Mesendoderm (in vitro differentiated cells): ENCODE measurements around the gene HPD.

Source experiments
- DNase-seq: peaks from one replicate; pipeline ENCODE4 v3.0.0; 2013
- H2AK5ac ChIP-seq: 2 replicates; pipeline ENCODE4 v1.6.1; 2013; ENCODE audit warnings: low read length, inconsistent platforms
- H2BK120ac ChIP-seq: 2 replicates; pipeline ENCODE4 v1.6.1; 2013; ENCODE audit warnings: low read depth, mild to moderate bottlenecking, low read length, moderate library complexity, mixed read lengths
- H2BK15ac ChIP-seq: replicated peaks from 2 replicates; pipeline ENCODE4 v1.6.1; 2013; ENCODE audit warnings: low read depth, mild to moderate bottlenecking, moderate library complexity
- H2BK5ac ChIP-seq: 2 replicates; pipeline ENCODE4 v1.6.1; 2013; ENCODE audit warnings: low read length, inconsistent platforms
- H3K18ac ChIP-seq: 2 replicates; pipeline ENCODE4 v1.6.1; 2013; ENCODE audit warnings: mild to moderate bottlenecking, low read length, mixed read lengths
- H3K23ac ChIP-seq: one replicate; pipeline ENCODE4 v1.6.1; 2013; ENCODE audit warnings: low read length
- H3K27ac ChIP-seq: 2 replicates; pipeline ENCODE4 v1.5.1; 2013; ENCODE audit warnings: low read depth, mild to moderate bottlenecking, inconsistent platforms, low read length, moderate library complexity
- H3K27me3 ChIP-seq: 2 replicates; pipeline ENCODE4 v1.6.1; 2013; ENCODE audit warnings: low read length, control low read depth, mild to moderate bottlenecking, inconsistent platforms; ENCODE audit not compliant: insufficient read depth, poor library complexity
- H3K36me3 ChIP-seq: 2 replicates; pipeline ENCODE4 v1.6.1; 2013; ENCODE audit warnings: low read length, inconsistent platforms; ENCODE audit not compliant: control insufficient read depth, insufficient read depth
- H3K4ac ChIP-seq: one replicate; pipeline ENCODE4 v1.6.1; 2013; ENCODE audit warnings: low read depth, mild to moderate bottlenecking, low read length, moderate library complexity
- H3K4me1 ChIP-seq: 2 replicates; pipeline ENCODE4 v1.6.1; 2013; ENCODE audit warnings: low read depth, low read length, inconsistent platforms; ENCODE audit not compliant: control insufficient read depth
- H3K4me2 ChIP-seq: 2 replicates; pipeline ENCODE4 v1.6.1; 2013; ENCODE audit warnings: low read length
- H3K4me3 ChIP-seq: 2 replicates; pipeline ENCODE4 v1.5.1; 2013; ENCODE audit warnings: mild to moderate bottlenecking, low read length
- H3K56ac ChIP-seq: one replicate; pipeline ENCODE4 v1.6.1; 2013; ENCODE audit warnings: low read length
- H3K79me1 ChIP-seq: 2 replicates; pipeline ENCODE4 v1.6.1; 2013; ENCODE audit warnings: low read length, inconsistent platforms
- H3K79me2 ChIP-seq: 2 replicates; pipeline ENCODE4 v1.6.1; 2013; ENCODE audit warnings: mild to moderate bottlenecking, low read length; ENCODE audit not compliant: control insufficient read depth, insufficient read depth
- H3K9ac ChIP-seq: 2 replicates; pipeline ENCODE4 v1.6.1; 2013; ENCODE audit warnings: low read length, inconsistent platforms
- H4K5ac ChIP-seq: one replicate; pipeline ENCODE4 v1.6.1; 2013; ENCODE audit warnings: low read length
- H4K8ac ChIP-seq: one replicate; pipeline ENCODE4 v1.6.1; 2013; ENCODE audit warnings: low read depth, mild to moderate bottlenecking, control low read depth, low read length, moderate library complexity
- WGBS: extraction: QIAGEN DNeasy Blood & Tissue Kit; methylation state at CpG from one replicate; pipeline ENCODE4 v1.1.7; 2013; ENCODE audit warnings: low lambda C conversion rate, missing lambda C conversion rate; ENCODE audit not compliant: insufficient coverage; ENCODE audit errors: extremely low coverage; 5-methylcytosine and 5-hydroxymethylcytosine counted together

The HPD gene

GRCh38 chr12:121795034-121795968 is 63.4 kb downstream of the HPD start:
- Histone ChIP-seq H3K4me2 (peak overlapping the region; percentile 1), H4K8ac (no peak overlapping the region), H2BK120ac (no peak overlapping the region), H2BK5ac (no peak overlapping the region), H3K27me3 (no peaks in the 10 kb centered on the region), H3K4me1 (peaks cover 19% of the 10 kb centered on the region), H4K5ac (no peak overlapping the region), H3K56ac (peak overlapping the region; percentile 76), H3K27ac (no peak overlapping the region), H3K36me3 (no peaks in the 10 kb centered on the region), H3K9ac (peak overlapping the region; percentile 66), H3K79me2 (peaks cover 23% of the 10 kb centered on the region), H2BK15ac (no peak overlapping the region), H3K4ac (no peak overlapping the region), H3K18ac (no peak overlapping the region), H3K79me1 (peaks cover 7% of the 10 kb centered on the region), H3K23ac (no peak overlapping the region), H3K4me3 (no peak overlapping the region), H2AK5ac (no peak overlapping the region)
- WGBS: no CpG with 5 or more reads among the region's 15 CpGs
- peak; percentile 86 for DNase-seq

DNA sequence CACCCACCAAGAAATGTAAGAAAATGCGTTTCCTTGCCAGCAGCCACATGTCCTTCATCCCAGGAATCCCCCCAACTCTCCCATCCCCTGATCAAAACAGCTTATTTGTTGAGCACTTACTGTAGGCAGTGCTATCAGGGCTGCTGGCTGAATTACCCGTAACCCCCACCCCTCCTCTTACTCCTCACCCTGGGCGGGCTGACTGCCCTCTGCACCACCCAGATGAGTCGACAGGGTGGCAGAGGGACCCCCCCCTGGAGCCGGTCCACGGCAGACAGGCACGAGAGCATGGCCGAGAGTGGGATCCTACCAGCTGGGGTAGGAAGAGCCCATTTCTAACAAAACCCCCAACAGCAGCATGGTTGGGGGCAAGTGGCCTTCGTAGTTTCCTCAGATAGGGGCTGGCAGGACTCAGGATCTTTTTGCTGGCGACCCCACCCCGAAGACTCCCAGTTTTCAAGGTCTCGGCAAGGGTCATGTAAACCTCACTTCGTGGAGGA is 64.1 kb downstream of the HPD start:
- H4K8ac ChIP-seq: no peak overlapping the region
- no peak overlapping the region for H2AK5ac ChIP-seq
- peaks cover 19% of the 10 kb centered on the region for H3K4me1 ChIP-seq
- peak overlapping the region; percentile 61 for H3K4ac ChIP-seq
- no peak overlapping the region for H2BK15ac ChIP-seq
- WGBS: no CpG with 5 or more reads among the region's 13 CpGs
- H3K56ac ChIP-seq: peak overlapping the region; percentile 76
- no peak for DNase-seq
- H2BK5ac ChIP-seq: peak overlapping the region; percentile 21
- no peak overlapping the region for H2BK120ac ChIP-seq
- no peak overlapping the region for H3K23ac ChIP-seq
- H3K27ac ChIP-seq: peak overlapping the region; percentile 13
- H3K18ac ChIP-seq: no peak overlapping the region
- no peaks in the 10 kb centered on the region for H3K27me3 ChIP-seq
- peak overlapping the region; percentile 66 for H3K9ac ChIP-seq
- no peak overlapping the region for H4K5ac ChIP-seq
- peak overlapping the region; percentile 42 for H3K4me2 ChIP-seq
- no peaks in the 10 kb centered on the region for H3K36me3 ChIP-seq
- peaks cover 23% of the 10 kb centered on the region for H3K79me2 ChIP-seq
- H3K79me1 ChIP-seq: peaks cover 7% of the 10 kb centered on the region
- no peak overlapping the region for H3K4me3 ChIP-seq

GRCh38 chr12:121793838-121794533 is 64.7 kb downstream of the HPD start:
- Histone ChIP-seq H3K4me2 (peak overlapping the region; percentile 98), H3K79me1 (peaks cover 7% of the 10 kb centered on the region), H2BK15ac (no peak overlapping the region), H3K18ac (no peak overlapping the region), H3K56ac (peak overlapping the region; percentile 97), H3K27me3 (no peaks in the 10 kb centered on the region), H2AK5ac (no peak overlapping the region), H3K36me3 (no peaks in the 10 kb centered on the region), H3K27ac (no peak overlapping the region), H2BK5ac (peak overlapping the region; percentile 64), H3K79me2 (peaks cover 22% of the 10 kb centered on the region), H3K9ac (peak overlapping the region; percentile 79), H3K23ac (no peak overlapping the region), H3K4ac (no peak overlapping the region), H4K8ac (no peak overlapping the region), H3K4me1 (peaks cover 17% of the 10 kb centered on the region), H3K4me3 (peak overlapping the region; percentile 31), H4K5ac (no peak overlapping the region), H2BK120ac (no peak overlapping the region)
- DNase-seq: peak; percentile 95
- no CpG with 5 or more reads among the region's 59 CpGs for WGBS

- Histone ChIP-seq H3K9ac (peak within 1 kb of the TSS; percentile 79), H3K4me3 (peak within 1 kb of the TSS; percentile 44), H4K8ac (no peak within 1 kb of the TSS), H3K18ac (peak within 1 kb of the TSS; percentile 69), H2BK15ac (no peak within 1 kb of the TSS), H2BK120ac (no peak within 1 kb of the TSS), H3K23ac (peak within 1 kb of the TSS; percentile 83), H2BK5ac (peak within 1 kb of the TSS; percentile 64), H3K79me1 (peaks cover 7% of the 10 kb centered on the region), H3K27me3 (no peaks in the 10 kb centered on the region), H3K56ac (peak within 1 kb of the TSS; percentile 97), H2AK5ac (peak within 1 kb of the TSS; percentile 52), H3K4me2 (peak within 1 kb of the TSS; percentile 98), H3K79me2 (peaks cover 17% of the 10 kb centered on the region), H3K27ac (no peak within 1 kb of the TSS), H3K4ac (peak within 1 kb of the TSS; percentile 19), H3K4me1 (peaks cover 15% of the 10 kb centered on the region), H3K36me3 (no peaks in the 10 kb centered on the region), H4K5ac (no peak within 1 kb of the TSS)
- WGBS: no CpG with 5 or more reads among the region's 36 CpGs
- no peak for DNase-seq
Observed at GRCh38 chr12:121793440-121793837, 65.2 kb downstream of the HPD start, which contains the start of gene RHOF. RHOF (minus strand) TSS chr12:121793688; CDS start chr12:121793633, 55 bp downstream.

GRCh38 chr12:121792607-121793439 is 65.8 kb downstream of the HPD start:
- no CpG with 5 or more reads among the region's 48 CpGs for WGBS

More at GRCh38 chr12:121792607-121793439, 65.8 kb downstream of the HPD start:
- H3K4me3 ChIP-seq: peak overlapping the region; percentile 44
- H3K36me3 ChIP-seq: no peaks in the 10 kb centered on the region
- peak overlapping the region; percentile 58 for H3K4me2 ChIP-seq
- peak overlapping the region; percentile 90 for H3K56ac ChIP-seq
- peak overlapping the region; percentile 52 for H2AK5ac ChIP-seq
- peak overlapping the region; percentile 83 for H3K23ac ChIP-seq
- H2BK15ac ChIP-seq: no peak overlapping the region
- no peak overlapping the region for H4K5ac ChIP-seq
- peak overlapping the region; percentile 75 for H3K9ac ChIP-seq
- no peaks in the 10 kb centered on the region for H3K27me3 ChIP-seq
- no peak overlapping the region for H2BK5ac ChIP-seq
- peak; percentile 59 for DNase-seq
- no peak overlapping the region for H2BK120ac ChIP-seq
- peaks cover 11% of the 10 kb centered on the region for H3K4me1 ChIP-seq
- peaks cover 12% of the 10 kb centered on the region for H3K79me2 ChIP-seq
- H4K8ac ChIP-seq: no peak overlapping the region
- H3K18ac ChIP-seq: peak overlapping the region; percentile 69
- peak overlapping the region; percentile 19 for H3K4ac ChIP-seq
- H3K27ac ChIP-seq: no peak overlapping the region
- peaks cover 7% of the 10 kb centered on the region for H3K79me1 ChIP-seq
